HepG2 (cell line): ENCODE data around the gene TRAPPC1. TPM values are rescaled to one million over a fixed set of nuclear protein-coding genes. Genes with fewer than 3 reads are reported as not detected.

Experiments
- BATF2 ChIP-seq: sonication (generic); formaldehyde crosslinking; IDR thresholded peaks from 2 replicates; pipeline ENCODE4 v1.8.0; 2022; ENCODE audit warnings: mild to moderate bottlenecking, missing genetic modification reagents, moderate library complexity
- DR1 ChIP-seq: sonication (generic); formaldehyde crosslinking; IDR thresholded peaks from 2 replicates; pipeline ENCODE4 v1.8.0; 2021; ENCODE audit warnings: mild to moderate bottlenecking, missing genetic modification reagents, inconsistent platforms
- FOXC1 ChIP-seq: sonication (generic); formaldehyde crosslinking; IDR thresholded peaks from 2 replicates; pipeline ENCODE4 v1.8.0; 2022; ENCODE audit warnings: mild to moderate bottlenecking, missing genetic modification reagents, borderline replicate concordance
- HMGA1 ChIP-seq: sonication (generic); formaldehyde crosslinking; conservative IDR thresholded peaks from 2 replicates; pipeline ENCODE4 v1.4.0; 2020; ENCODE audit warnings: missing genetic modification reagents
- JUND ChIP-seq: sonication (generic); formaldehyde crosslinking; IDR thresholded peaks from 2 replicates; pipeline ENCODE4 v1.8.0; 2022; ENCODE audit warnings: mild to moderate bottlenecking, missing genetic modification reagents
- KDM2A ChIP-seq: sonication (generic); formaldehyde crosslinking; IDR thresholded peaks from 2 replicates; pipeline ENCODE4 v1.4.0; 2020; ENCODE audit warnings: low read depth, missing genetic modification reagents, borderline replicate concordance
- KLF12 ChIP-seq: sonication (generic); formaldehyde crosslinking; IDR thresholded peaks from 2 replicates; pipeline ENCODE4 v1.4.0; 2020; ENCODE audit warnings: missing genetic modification reagents, borderline replicate concordance
- MEIS1 ChIP-seq: sonication (generic); formaldehyde crosslinking; IDR thresholded peaks from 2 replicates; pipeline ENCODE4 v1.9.0; 2021; ENCODE audit warnings: mild to moderate bottlenecking, missing genetic modification reagents, moderate library complexity, borderline replicate concordance
- NAIF1 ChIP-seq: sonication (generic); formaldehyde crosslinking; IDR thresholded peaks from 2 replicates; pipeline ENCODE4 v1.5.0; 2020; ENCODE audit warnings: mild to moderate bottlenecking, missing genetic modification reagents, borderline replicate concordance
- RNF2 ChIP-seq: fragments of 450-650 bp; conservative IDR thresholded peaks from 2 replicates; pipeline ENCODE4 v1.6.1; 2016; ENCODE audit warnings: low read depth
- SMARCE1 ChIP-seq: fragments of 450-650 bp; IDR thresholded peaks from 2 replicates; pipeline ENCODE4 v1.6.1; 2017; ENCODE audit warnings: borderline replicate concordance
- ZBTB1 ChIP-seq: sonication (generic); formaldehyde crosslinking; IDR thresholded peaks from 2 replicates; pipeline ENCODE4 v1.4.0; 2020; ENCODE audit warnings: missing genetic modification reagents, borderline replicate concordance
- ZBTB49 ChIP-seq: sonication (generic); formaldehyde crosslinking; IDR thresholded peaks from 2 replicates; pipeline ENCODE4 v1.4.0; 2020; ENCODE audit warnings: missing genetic modification reagents, borderline replicate concordance
- ZFP62 ChIP-seq: sonication (generic); formaldehyde crosslinking; IDR thresholded peaks from 2 replicates; pipeline ENCODE4 v1.4.0; 2020; ENCODE audit warnings: missing genetic modification reagents
- ZNF577 ChIP-seq: sonication (generic); formaldehyde crosslinking; IDR thresholded peaks from 2 replicates; pipeline ENCODE4 v1.4.0; 2020; ENCODE audit warnings: mild to moderate bottlenecking, low read depth, missing genetic modification reagents, borderline replicate concordance
- ZNF605 ChIP-seq: sonication (generic); formaldehyde crosslinking; IDR thresholded peaks from 2 replicates; pipeline ENCODE4 v1.8.0; 2022; ENCODE audit warnings: mild to moderate bottlenecking, missing genetic modification reagents
- polyA plus RNA-seq, 8 experiments: library from polyadenylated mRNA; depleted of rRNA in 3 of 8; stranded (reverse) in 7 of 8; unstranded in 1 of 8; fragments of >200 nt; fragmentation: Illumina TruSeq in 4 of 8; extraction: Trizol in 4 of 8; gene quantifications; 2 replicates each; pipeline versions ENCODE4 v1.2.1 to v1.2.3, GENCODE V29; 2011 to 2016; ENCODE audit warnings: low read depth in 4 of 8, missing spikeins in 1 of 8, mixed read lengths in 1 of 8; ENCODE audit not compliant: insufficient read depth in 1 of 8
- total RNA-seq, 5 experiments: library from RNA; depleted of rRNA; stranded (reverse); fragments of >200 nt; fragmentation: Illumina TruSeq; extraction: Trizol; gene quantifications; 2 replicates each; pipeline ENCODE4 v1.2.3, GENCODE V29; 2016; ENCODE audit warnings: low read depth in 1 of 5
- TF ChIP-seq, protein P1 (sequence below): sonication (generic); formaldehyde crosslinking; IDR thresholded peaks from 2 replicates; pipeline ENCODE4 v1.5.1; 2020; ENCODE audit warnings: mild to moderate bottlenecking, missing genetic modification reagents, moderate library complexity
- TF ChIP-seq, protein P2 (sequence below): sonication (generic); formaldehyde crosslinking; IDR thresholded peaks from 2 replicates; pipeline ENCODE4 v1.8.1; 2022; ENCODE audit warnings: mild to moderate bottlenecking, missing genetic modification reagents
- TF ChIP-seq, protein P3 (sequence below): sonication (generic); formaldehyde crosslinking; IDR thresholded peaks from 2 replicates; pipeline ENCODE4 v1.4.0; 2020; ENCODE audit warnings: missing genetic modification reagents

Gene TRAPPC1
- total and polyA plus RNA-seq, 2 of the 13 experiments (the other 11 are each of a cell fraction or from before 2014, with no cell fraction given) = 28.1 to 44.9 TPM

- TF ChIP-seq JUND (CRISPR knock-in tag) = no peak
- TF ChIP-seq, protein P1, sequence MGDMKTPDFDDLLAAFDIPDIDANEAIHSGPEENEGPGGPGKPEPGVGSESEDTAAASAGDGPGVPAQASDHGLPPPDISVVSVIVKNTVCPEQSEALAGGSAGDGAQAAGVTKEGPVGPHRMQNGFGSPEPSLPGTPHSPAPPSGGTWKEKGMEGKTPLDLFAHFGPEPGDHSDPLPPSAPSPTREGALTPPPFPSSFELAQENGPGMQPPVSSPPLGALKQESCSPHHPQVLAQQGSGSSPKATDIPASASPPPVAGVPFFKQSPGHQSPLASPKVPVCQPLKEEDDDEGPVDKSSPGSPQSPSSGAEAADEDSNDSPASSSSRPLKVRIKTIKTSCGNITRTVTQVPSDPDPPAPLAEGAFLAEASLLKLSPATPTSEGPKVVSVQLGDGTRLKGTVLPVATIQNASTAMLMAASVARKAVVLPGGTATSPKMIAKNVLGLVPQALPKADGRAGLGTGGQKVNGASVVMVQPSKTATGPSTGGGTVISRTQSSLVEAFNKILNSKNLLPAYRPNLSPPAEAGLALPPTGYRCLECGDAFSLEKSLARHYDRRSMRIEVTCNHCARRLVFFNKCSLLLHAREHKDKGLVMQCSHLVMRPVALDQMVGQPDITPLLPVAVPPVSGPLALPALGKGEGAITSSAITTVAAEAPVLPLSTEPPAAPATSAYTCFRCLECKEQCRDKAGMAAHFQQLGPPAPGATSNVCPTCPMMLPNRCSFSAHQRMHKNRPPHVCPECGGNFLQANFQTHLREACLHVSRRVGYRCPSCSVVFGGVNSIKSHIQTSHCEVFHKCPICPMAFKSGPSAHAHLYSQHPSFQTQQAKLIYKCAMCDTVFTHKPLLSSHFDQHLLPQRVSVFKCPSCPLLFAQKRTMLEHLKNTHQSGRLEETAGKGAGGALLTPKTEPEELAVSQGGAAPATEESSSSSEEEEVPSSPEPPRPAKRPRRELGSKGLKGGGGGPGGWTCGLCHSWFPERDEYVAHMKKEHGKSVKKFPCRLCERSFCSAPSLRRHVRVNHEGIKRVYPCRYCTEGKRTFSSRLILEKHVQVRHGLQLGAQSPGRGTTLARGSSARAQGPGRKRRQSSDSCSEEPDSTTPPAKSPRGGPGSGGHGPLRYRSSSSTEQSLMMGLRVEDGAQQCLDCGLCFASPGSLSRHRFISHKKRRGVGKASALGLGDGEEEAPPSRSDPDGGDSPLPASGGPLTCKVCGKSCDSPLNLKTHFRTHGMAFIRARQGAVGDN (CRISPR knock-in tag) = peak; percentile 61
- no peak for TF ChIP-seq RNF2
- TF ChIP-seq HMGA1 = no peak
- TF ChIP-seq ZNF577 (CRISPR knock-in tag) = no peak
- peak; percentile 46; the same call in 1 of the 2 replicates for TF ChIP-seq KDM2A (CRISPR knock-in tag)
- TF ChIP-seq, protein P2, sequence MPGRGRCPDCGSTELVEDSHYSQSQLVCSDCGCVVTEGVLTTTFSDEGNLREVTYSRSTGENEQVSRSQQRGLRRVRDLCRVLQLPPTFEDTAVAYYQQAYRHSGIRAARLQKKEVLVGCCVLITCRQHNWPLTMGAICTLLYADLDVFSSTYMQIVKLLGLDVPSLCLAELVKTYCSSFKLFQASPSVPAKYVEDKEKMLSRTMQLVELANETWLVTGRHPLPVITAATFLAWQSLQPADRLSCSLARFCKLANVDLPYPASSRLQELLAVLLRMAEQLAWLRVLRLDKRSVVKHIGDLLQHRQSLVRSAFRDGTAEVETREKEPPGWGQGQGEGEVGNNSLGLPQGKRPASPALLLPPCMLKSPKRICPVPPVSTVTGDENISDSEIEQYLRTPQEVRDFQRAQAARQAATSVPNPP = no peak
- no peak for TF ChIP-seq SMARCE1
- TF ChIP-seq NAIF1 (CRISPR knock-in tag) = no peak
- TF ChIP-seq FOXC1 (CRISPR knock-in tag) = no peak
- TF ChIP-seq KLF12 (CRISPR knock-in tag) = no peak
- 0 out of 2 replicates have a peak, but pooled peaks have one; percentile 17 for TF ChIP-seq ZNF605 (CRISPR knock-in tag)
- TF ChIP-seq, protein P3, sequence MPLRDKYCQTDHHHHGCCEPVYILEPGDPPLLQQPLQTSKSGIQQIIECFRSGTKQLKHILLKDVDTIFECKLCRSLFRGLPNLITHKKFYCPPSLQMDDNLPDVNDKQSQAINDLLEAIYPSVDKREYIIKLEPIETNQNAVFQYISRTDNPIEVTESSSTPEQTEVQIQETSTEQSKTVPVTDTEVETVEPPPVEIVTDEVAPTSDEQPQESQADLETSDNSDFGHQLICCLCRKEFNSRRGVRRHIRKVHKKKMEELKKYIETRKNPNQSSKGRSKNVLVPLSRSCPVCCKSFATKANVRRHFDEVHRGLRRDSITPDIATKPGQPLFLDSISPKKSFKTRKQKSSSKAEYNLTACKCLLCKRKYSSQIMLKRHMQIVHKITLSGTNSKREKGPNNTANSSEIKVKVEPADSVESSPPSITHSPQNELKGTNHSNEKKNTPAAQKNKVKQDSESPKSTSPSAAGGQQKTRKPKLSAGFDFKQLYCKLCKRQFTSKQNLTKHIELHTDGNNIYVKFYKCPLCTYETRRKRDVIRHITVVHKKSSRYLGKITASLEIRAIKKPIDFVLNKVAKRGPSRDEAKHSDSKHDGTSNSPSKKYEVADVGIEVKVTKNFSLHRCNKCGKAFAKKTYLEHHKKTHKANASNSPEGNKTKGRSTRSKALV (CRISPR knock-in tag) = no peak
- TF ChIP-seq ZBTB49 (CRISPR knock-in tag) = no peak
- no peak for TF ChIP-seq ZFP62
- no peak for TF ChIP-seq DR1 (CRISPR knock-in tag)
- no peak for TF ChIP-seq ZBTB1
- no peak for TF ChIP-seq MEIS1 (CRISPR knock-in tag)
- no peak for TF ChIP-seq BATF2 (CRISPR knock-in tag)
Measured at GRCh38 chr17:7889166-7889955, 42.4 kb downstream of the TRAPPC1 start (continued).
